MCF 10A (cell line): ENCODE results near the gene PTPRF. TPM values are rescaled to one million over a fixed set of nuclear protein-coding genes. Genes with fewer than 3 reads are reported as not detected.

ENCODE experiments used
- BruUV-seq: library from RNA; stranded (reverse); fragments of 400-500 nt; replicated peaks from 2 replicates; lab custom pipeline; 2021; lab: Mats Ljungman, UMichigan
- CTCF ChIA-PET: fragments of 300-600 bp; sonication (Branson Sonifier 250); formaldehyde crosslinking; extraction: SDS; loops from one replicate; lab custom pipeline; 2021; ENCODE audit warnings: antibody characterized with exemption, inconsistent platforms; lab: Yijun Ruan, JAX
- POLR2A ChIA-PET: fragments of 300-600, 350-650 bp; sonication (Branson Sonifier 250); formaldehyde crosslinking; extraction: SDS; loops from one replicate; lab custom pipeline; 2020; ENCODE audit warnings: antibody characterized with exemption, inconsistent platforms; lab: Yijun Ruan, JAX
- DNase-seq: peaks from one replicate; pipeline ENCODE4 v3.0.0-alpha.2; 2018; ENCODE audit not compliant: unreplicated experiment
- H3K27ac Mint-ChIP-seq: one replicate; pipeline ENCODE4 v1.8.0; 2022; ENCODE audit warnings: mild to moderate bottlenecking, low read depth, mixed read lengths; ENCODE audit not compliant: unreplicated experiment
- H3K27me3 Mint-ChIP-seq: one replicate; pipeline ENCODE4 v1.8.0; 2022; ENCODE audit warnings: mixed read lengths; ENCODE audit not compliant: insufficient read depth, unreplicated experiment
- H3K36me3 Mint-ChIP-seq: one replicate; pipeline ENCODE4 v1.8.0; 2022; ENCODE audit warnings: mild to moderate bottlenecking, moderate library complexity, mixed read lengths; ENCODE audit not compliant: insufficient read depth, unreplicated experiment
- H3K4me1 Mint-ChIP-seq: one replicate; pipeline ENCODE4 v1.8.0; 2022; ENCODE audit warnings: mixed read lengths; ENCODE audit not compliant: insufficient read depth, unreplicated experiment
- H3K4me3 Mint-ChIP-seq: one replicate; pipeline ENCODE4 v1.8.0; 2022; ENCODE audit warnings: mild to moderate bottlenecking, moderate library complexity, mixed read lengths; ENCODE audit not compliant: unreplicated experiment
- H3K9me3 Mint-ChIP-seq: one replicate; pipeline ENCODE4 v1.8.0; 2022; ENCODE audit warnings: mixed read lengths; ENCODE audit not compliant: unreplicated experiment
- CTCF ChIP-seq: fragments of 200-600 bp; IDR thresholded peaks from one replicate; pipeline ENCODE4 v1.8.0; 2022; ENCODE audit warnings: antibody characterized with exemption, mild to moderate bottlenecking; ENCODE audit not compliant: unreplicated experiment
- intact Hi-C: fragments of 100-400 bp; cut with micrococcal nuclease; formaldehyde crosslinking; loops from 2 replicates; pipeline ENCODE4 v1.14.1; 2022
- total RNA-seq: library from RNA; stranded (reverse); gene quantifications from 2 replicates; pipeline ENCODE4 v1.2.3, GENCODE V29; 2022

Gene PTPRF
- total RNA-seq, 1 experiment from 2014 or later, result 67.2 TPM

GRCh38 chr1:43583058-43583457 lies 52.4 kb downstream of the PTPRF start:
- Mint-ChIP-seq H3K27ac (peak overlapping the region; percentile 80), H3K9me3 (no peaks in the 10 kb centered on the region), H3K4me3 (peak overlapping the region; percentile 49), H3K27me3 (no peaks in the 10 kb centered on the region), H3K4me1 (peaks cover 33% of the 10 kb centered on the region), H3K36me3 (peaks cover 13% of the 10 kb centered on the region)
- no peak for DNase-seq
- ChIA-PET POLR2A (interaction anchor here (0.6 to 1.9 kb wide), 9 partner anchors 9 to 683 kb away, joined by 3 to 27 read pairs (median 4); partner anchors contain the start of gene KDM4A), CTCF (interaction anchor here (0.5 to 0.7 kb wide), 2 partner anchors 15 to 49 kb away, joined by 3 read pairs; no protein-coding TSS in a partner anchor)
- no TSS peak for BruUV-seq
- intact Hi-C loops, result loop anchor here (2.0 to 5.0 kb wide), 2 partner anchors 54 to 69 kb away; partner anchors contain the start of gene KDM4A
- TF ChIP-seq CTCF, result no peak

GRCh38 chr1:43584204-43584603 lies 53.5 kb downstream of the PTPRF start:
- no peak for TF ChIP-seq CTCF
- no TSS peak for BruUV-seq
- no peaks in the 10 kb centered on the region for H3K9me3 Mint-ChIP-seq
- no peak for DNase-seq
- no peak overlapping the region for H3K27ac Mint-ChIP-seq
- H3K36me3 Mint-ChIP-seq, result peaks cover 17% of the 10 kb centered on the region
- no peaks in the 10 kb centered on the region for H3K27me3 Mint-ChIP-seq
- POLR2A ChIA-PET, result interaction anchor here (0.7 to 1.2 kb wide), 2 partner anchors 10 to 37 kb away, joined by 4 read pairs; no protein-coding TSS in a partner anchor
- intact Hi-C loops, result loop anchor here (5.0 kb wide), 1 partner anchor 68 kb away; the partner anchor contains the start of gene KDM4A
- no peak overlapping the region for H3K4me3 Mint-ChIP-seq
- CTCF ChIA-PET, result no interaction called here
- H3K4me1 Mint-ChIP-seq, result peaks cover 32% of the 10 kb centered on the region

GRCh38 chr1:43585557-43585956 lies 54.9 kb downstream of the PTPRF start:
- Mint-ChIP-seq H3K4me3 (no peak overlapping the region), H3K4me1 (peaks cover 32% of the 10 kb centered on the region), H3K27ac (no peak overlapping the region), H3K27me3 (no peaks in the 10 kb centered on the region), H3K9me3 (no peaks in the 10 kb centered on the region), H3K36me3 (peaks cover 20% of the 10 kb centered on the region)
- POLR2A ChIA-PET, result interaction anchor here (1.1 kb wide), 1 partner anchor 65 kb away, joined by 6 read pairs; the partner anchor contains the start of gene KDM4A
- CTCF ChIA-PET, result interaction anchor here (1.2 kb wide), 1 partner anchor 64 kb away, joined by 4 read pairs; the partner anchor contains the start of gene KDM4A
- BruUV-seq, result no TSS peak
- intact Hi-C loops, result no loop called here
- no peak for TF ChIP-seq CTCF
- no peak for DNase-seq

- peak; percentile 14 for DNase-seq
- intact Hi-C loops, result no loop called here
- POLR2A ChIA-PET, result interaction anchor here (2.1 to 2.3 kb wide), 2 partner anchors 56 to 64 kb away, joined by 9 to 14 read pairs; partner anchors contain the start of genes KDM4A and PTPRF
- peaks cover 21% of the 10 kb centered on the region for H3K36me3 Mint-ChIP-seq
- CTCF ChIA-PET, result interaction anchor here (1.2 kb wide), 1 partner anchor 64 kb away, joined by 4 read pairs; the partner anchor contains the start of gene KDM4A
- H3K27ac Mint-ChIP-seq, result peak overlapping the region; percentile 59
- no peak overlapping the region for H3K4me3 Mint-ChIP-seq
- peaks cover 28% of the 10 kb centered on the region for H3K4me1 Mint-ChIP-seq
- TF ChIP-seq CTCF, result no peak
- H3K27me3 Mint-ChIP-seq, result no peaks in the 10 kb centered on the region
- H3K9me3 Mint-ChIP-seq, result no peaks in the 10 kb centered on the region
- BruUV-seq, result no TSS peak
These were observed 55.6 kb downstream of the PTPRF start for GRCh38 chr1:43586136-43586731.
